Measurements from ENCODE around the gene STK32C. TPM values are rescaled to one million over a fixed set of nuclear protein-coding genes. Genes with fewer than 3 reads are reported as not detected.

The STK32C gene
- total RNA-seq, 4 donors from 2014 or later: 1.3 to 5.6 (median 4.7) TPM

GRCh38 chr10:132310701-132311337 is 3.1 kb upstream of the STK32C start:
- peak in 1 of 2 donors; percentile 65 for DNase-seq (ENCODE audit: low spot score in 2 of 2)
- Histone ChIP-seq H3K27ac (no peak overlapping the region), H3K27me3 (peaks cover 8% of the 10 kb centered on the region), H3K4me3 (no peak overlapping the region), H3K9me3 (no peaks in the 10 kb centered on the region), H3K36me3 (no peaks in the 10 kb centered on the region), H3K4me1 (peaks cover 27% of the 10 kb centered on the region)
- TF ChIP-seq, protein P1, sequence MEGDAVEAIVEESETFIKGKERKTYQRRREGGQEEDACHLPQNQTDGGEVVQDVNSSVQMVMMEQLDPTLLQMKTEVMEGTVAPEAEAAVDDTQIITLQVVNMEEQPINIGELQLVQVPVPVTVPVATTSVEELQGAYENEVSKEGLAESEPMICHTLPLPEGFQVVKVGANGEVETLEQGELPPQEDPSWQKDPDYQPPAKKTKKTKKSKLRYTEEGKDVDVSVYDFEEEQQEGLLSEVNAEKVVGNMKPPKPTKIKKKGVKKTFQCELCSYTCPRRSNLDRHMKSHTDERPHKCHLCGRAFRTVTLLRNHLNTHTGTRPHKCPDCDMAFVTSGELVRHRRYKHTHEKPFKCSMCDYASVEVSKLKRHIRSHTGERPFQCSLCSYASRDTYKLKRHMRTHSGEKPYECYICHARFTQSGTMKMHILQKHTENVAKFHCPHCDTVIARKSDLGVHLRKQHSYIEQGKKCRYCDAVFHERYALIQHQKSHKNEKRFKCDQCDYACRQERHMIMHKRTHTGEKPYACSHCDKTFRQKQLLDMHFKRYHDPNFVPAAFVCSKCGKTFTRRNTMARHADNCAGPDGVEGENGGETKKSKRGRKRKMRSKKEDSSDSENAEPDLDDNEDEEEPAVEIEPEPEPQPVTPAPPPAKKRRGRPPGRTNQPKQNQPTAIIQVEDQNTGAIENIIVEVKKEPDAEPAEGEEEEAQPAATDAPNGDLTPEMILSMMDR (IDR thresholded peaks at IDR 0.05): no peak
- TF ChIP-seq EP300 (IDR thresholded peaks at IDR 0.05) (no peak), POLR2A (IDR thresholded peaks at IDR 0.05) (no peak), POLR2AphosphoS5 (IDR thresholded peaks at IDR 0.05) (no peak)
- 79% methylated on average over 16 of the region's 17 CpGs for WGBS

- no peaks in the 10 kb centered on the region for H3K9me3 ChIP-seq
- H3K36me3 ChIP-seq: no peaks in the 10 kb centered on the region
- H3K4me1 ChIP-seq: peaks cover 27% of the 10 kb centered on the region
- WGBS: 88% methylated on average over 6 of the region's 7 CpGs
- TF ChIP-seq, protein P1 (IDR thresholded peaks at IDR 0.05): no peak
- TF ChIP-seq POLR2AphosphoS5 (IDR thresholded peaks at IDR 0.05): no peak
- TF ChIP-seq POLR2A (IDR thresholded peaks at IDR 0.05): no peak
- no peak for TF ChIP-seq EP300 (IDR thresholded peaks at IDR 0.05)
- H3K4me3 ChIP-seq: no peak overlapping the region
- H3K27me3 ChIP-seq: peaks cover 8% of the 10 kb centered on the region
- no peak overlapping the region for H3K27ac ChIP-seq
- peak; percentile 57 to 61 for DNase-seq (ENCODE audit: low spot score in 2 of 2)
Measured at GRCh38 chr10:132309879-132310591, 2.3 kb upstream of the STK32C start.

DNA sequence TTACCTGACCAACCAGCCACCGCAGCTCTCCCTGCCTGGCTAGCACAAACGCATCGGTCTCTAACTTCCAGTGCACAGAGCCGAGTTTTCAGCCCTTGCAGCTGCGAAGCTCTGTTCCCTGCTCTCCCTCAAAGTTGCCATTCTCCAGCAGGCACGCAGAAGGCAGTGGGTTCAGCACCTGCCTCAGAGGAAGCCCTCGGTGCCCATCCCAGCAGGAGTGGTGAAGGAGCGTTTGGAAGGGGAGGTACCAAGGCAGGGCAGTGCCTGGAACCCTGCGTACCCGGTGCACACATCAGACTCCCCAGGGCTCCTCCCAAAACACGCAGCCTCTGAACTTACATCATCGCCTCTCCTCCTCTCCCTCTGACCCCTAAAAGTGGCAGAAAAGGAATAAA is 1.7 kb upstream of the STK32C start:
- Histone ChIP-seq H3K27me3 (peaks cover 8% of the 10 kb centered on the region), H3K9me3 (no peaks in the 10 kb centered on the region), H3K27ac (no peak overlapping the region), H3K36me3 (no peaks in the 10 kb centered on the region), H3K4me3 (no peak overlapping the region), H3K4me1 (peaks cover 27% of the 10 kb centered on the region)
- TF ChIP-seq POLR2AphosphoS5 (IDR thresholded peaks at IDR 0.05) (no peak), POLR2A (IDR thresholded peaks at IDR 0.05) (no peak), EP300 (IDR thresholded peaks at IDR 0.05) (no peak)
- TF ChIP-seq, protein P1 (IDR thresholded peaks at IDR 0.05): no peak
- 41% methylated on average over 9 of the region's 12 CpGs for WGBS
- DNase-seq (ENCODE audit: low spot score in 2 of 2): peak; percentile 52 to 59

DNA sequence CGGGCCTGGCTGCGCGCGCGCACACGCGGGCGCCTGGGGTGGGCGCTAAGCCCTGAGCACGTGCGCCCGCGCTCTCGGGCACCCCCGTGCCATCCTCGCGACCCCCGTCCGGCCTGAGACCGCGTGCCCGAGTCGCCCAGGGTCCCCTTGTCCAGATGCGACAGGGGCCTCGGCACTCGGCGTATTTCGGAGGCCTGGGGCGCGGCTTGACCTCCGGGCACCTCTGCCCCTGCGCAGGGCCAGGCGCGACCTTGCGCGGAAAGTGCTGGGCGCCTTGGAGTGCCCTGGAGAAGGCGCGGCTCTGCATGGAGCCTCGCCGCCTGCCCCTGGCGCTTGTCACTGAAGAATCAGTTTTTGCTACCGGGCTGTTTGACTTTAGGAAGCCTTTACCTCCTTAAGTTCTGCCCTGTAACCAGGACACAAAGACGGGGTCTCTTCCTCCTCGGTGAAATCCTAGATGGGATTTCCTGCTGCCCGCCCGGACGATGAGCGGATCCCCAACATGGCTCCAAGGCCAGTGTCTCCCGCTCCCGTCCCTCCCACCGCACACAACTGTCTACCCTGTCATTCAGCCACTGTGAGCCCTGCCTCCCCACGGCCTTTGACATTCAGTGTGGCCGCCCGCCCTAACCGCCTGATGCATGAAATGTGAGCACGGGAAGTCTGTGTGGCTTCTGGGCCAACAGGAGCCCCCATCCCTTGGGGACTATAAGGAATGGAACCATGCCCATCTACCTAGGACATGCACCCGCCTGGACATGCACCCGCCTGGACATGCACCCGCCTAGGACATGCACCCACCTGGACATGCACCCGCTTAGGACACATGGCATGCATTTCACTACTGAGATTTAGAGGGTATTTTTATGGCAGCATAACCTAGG is 1.1 kb upstream of the STK32C start:
- Histone ChIP-seq H3K27ac (peak overlapping the region; percentile 39), H3K36me3 (no peaks in the 10 kb centered on the region), H3K4me3 (peak overlapping the region; percentile 66), H3K27me3 (peaks cover 8% of the 10 kb centered on the region), H3K4me1 (peaks cover 27% of the 10 kb centered on the region), H3K9me3 (no peaks in the 10 kb centered on the region)
- peak; percentile 74 to 79 for DNase-seq (ENCODE audit: low spot score in 2 of 2)
- 20% methylated on average over 1 of the region's 61 CpGs for WGBS
- TF ChIP-seq POLR2AphosphoS5 (IDR thresholded peaks at IDR 0.05) (no peak), EP300 (IDR thresholded peaks at IDR 0.05) (no peak), POLR2A (IDR thresholded peaks at IDR 0.05) (no peak)
- TF ChIP-seq, protein P1 (IDR thresholded peaks at IDR 0.05): no peak

Data from suprapubic skin (tissue), 4 donors.